ENCODE data around the gene MCTP1. TPM values are rescaled to one million over a fixed set of nuclear protein-coding genes. Genes with fewer than 3 reads are reported as not detected.

MCTP1 gene
- total and polyA plus RNA-seq, 2 donors: 5.9 to 20.2 TPM

DNA sequence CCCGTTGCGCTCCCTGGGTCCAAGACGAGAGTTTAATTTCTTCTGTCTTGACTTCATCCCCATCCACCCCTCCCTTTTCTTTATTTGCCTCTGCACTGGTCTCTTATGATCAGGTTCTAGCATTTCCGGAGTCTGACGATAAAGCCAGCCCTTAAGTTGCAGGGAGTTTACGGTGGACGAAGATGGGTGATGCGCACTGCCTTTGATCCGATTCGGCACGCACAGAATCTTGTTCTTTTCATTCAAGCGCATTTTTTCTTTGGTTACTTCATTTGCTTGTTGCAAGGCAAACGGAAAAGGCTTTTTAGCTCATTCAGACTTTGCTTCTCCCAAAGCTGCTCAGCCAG is 488 bp upstream of the MCTP1 start:
- peak in 4 of 9 donors; percentile 4 to 43 (median 12) for DNase-seq (ENCODE audit: low read depth in 6 of 9, low spot score in 9 of 9)

DNA sequence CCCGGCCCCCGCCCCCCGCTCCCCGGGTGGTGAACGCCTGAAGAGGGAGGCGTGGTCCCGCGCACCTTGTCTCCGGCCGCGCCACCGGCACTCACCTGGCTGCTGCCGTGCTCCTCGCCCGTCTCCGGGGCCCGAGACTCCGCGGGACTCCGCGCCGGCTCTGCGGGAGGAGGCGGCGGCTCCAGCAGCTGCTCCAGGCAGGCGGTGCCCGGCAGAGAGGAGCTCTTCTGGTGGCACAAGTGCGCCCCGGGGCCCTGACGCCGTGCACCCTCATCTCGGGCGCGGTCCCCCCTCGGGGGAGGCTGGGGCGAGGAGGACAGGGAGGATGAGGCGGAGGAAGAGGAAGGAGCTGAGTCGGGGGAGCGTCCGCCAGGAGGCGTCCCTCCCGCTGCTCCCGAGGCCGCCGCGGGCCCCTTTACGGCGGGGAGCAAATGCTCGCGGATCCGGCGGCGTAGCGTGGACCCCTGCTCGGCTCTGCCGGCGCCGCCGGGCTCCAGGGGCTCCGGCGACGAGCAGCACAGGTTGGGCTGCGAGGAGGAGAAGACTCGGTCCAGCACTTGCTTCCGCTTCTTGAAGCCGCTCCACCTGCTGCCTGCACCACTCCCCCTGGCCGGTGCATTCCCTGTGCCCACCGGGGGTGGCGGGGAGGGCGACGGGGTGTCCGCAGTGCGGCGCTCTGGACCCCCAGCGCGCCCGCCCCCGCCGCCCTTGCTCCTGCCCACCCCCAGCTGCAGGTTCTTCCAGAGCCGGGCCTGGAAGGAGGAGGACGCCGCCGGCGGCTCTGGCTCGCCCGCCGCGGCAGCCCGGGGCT is 928 bp downstream of the MCTP1 start:
- peaks cover 0 to 10% of the 10 kb centered on the region in 2 donors for H3K9me3 ChIP-seq (ENCODE audit: control insufficient read depth in 2 of 2, insufficient read depth in 1 of 2, low read length in 1 of 2)
- DNase-seq (ENCODE audit: low read depth in 6 of 9, low spot score in 9 of 9): peak in 5 of 9 donors; percentile 14 to 70 (median 45)
- H3K36me3 ChIP-seq (ENCODE audit: control insufficient read depth in 2 of 2, insufficient read depth in 2 of 2, low read length in 1 of 2): no peaks in the 10 kb centered on the region
- under 1% methylated on average over 89 of the region's 89 CpGs for WGBS
- H3K27ac ChIP-seq (ENCODE audit: low read depth in 1 of 2, low read length in 1 of 2): no peak overlapping the region
- H3K4me1 ChIP-seq (ENCODE audit: control insufficient read depth in 2 of 2, insufficient read depth in 2 of 2, low read length in 2 of 2): peaks cover 5 to 15% of the 10 kb centered on the region in 2 donors
- peak overlapping the region; percentile 41 to 62 for H3K4me3 ChIP-seq (ENCODE audit: low read length in 2 of 2)
- H3K27me3 ChIP-seq (ENCODE audit: control insufficient read depth in 2 of 2, insufficient read depth in 1 of 2, low read length in 1 of 2): peaks cover 41 to 73% of the 10 kb centered on the region in 2 donors

More for the DNA sequence above, 488 bp upstream of the MCTP1 start:
- Histone ChIP-seq H3K36me3 (ENCODE audit: control insufficient read depth in 2 of 2, insufficient read depth in 2 of 2, low read length in 1 of 2) (no peaks in the 10 kb centered on the region), H3K9me3 (ENCODE audit: control insufficient read depth in 2 of 2, insufficient read depth in 1 of 2, low read length in 1 of 2) (peaks cover 0 to 10% of the 10 kb centered on the region in 2 donors), H3K4me3 (ENCODE audit: low read length in 2 of 2) (peak overlapping the region; percentile 41 to 62), H3K27ac (ENCODE audit: low read depth in 1 of 2, low read length in 1 of 2) (no peak overlapping the region), H3K27me3 (ENCODE audit: control insufficient read depth in 2 of 2, insufficient read depth in 1 of 2, low read length in 1 of 2) (peaks cover 41 to 75% of the 10 kb centered on the region in 2 donors), H3K4me1 (ENCODE audit: control insufficient read depth in 2 of 2, insufficient read depth in 2 of 2, low read length in 2 of 2) (peaks cover 5 to 15% of the 10 kb centered on the region in 2 donors)
- WGBS: 15% methylated on average over 13 of the region's 13 CpGs

GRCh38 chr5:95283022-95283615 is 1.8 kb downstream of the MCTP1 start:
- H3K27me3 ChIP-seq (ENCODE audit: control insufficient read depth in 2 of 2, insufficient read depth in 1 of 2, low read length in 1 of 2): peaks cover 41 to 73% of the 10 kb centered on the region in 2 donors
- peaks cover 5 to 15% of the 10 kb centered on the region in 2 donors for H3K4me1 ChIP-seq (ENCODE audit: control insufficient read depth in 2 of 2, insufficient read depth in 2 of 2, low read length in 2 of 2)
- peak overlapping the region in 1 of 2 donors; percentile 62 for H3K4me3 ChIP-seq (ENCODE audit: low read length in 2 of 2)
- 33% methylated on average over 10 of the region's 10 CpGs for WGBS
- peaks cover 0 to 10% of the 10 kb centered on the region in 2 donors for H3K9me3 ChIP-seq (ENCODE audit: control insufficient read depth in 2 of 2, insufficient read depth in 1 of 2, low read length in 1 of 2)
- no peaks in the 10 kb centered on the region for H3K36me3 ChIP-seq (ENCODE audit: control insufficient read depth in 2 of 2, insufficient read depth in 2 of 2, low read length in 1 of 2)
- H3K27ac ChIP-seq (ENCODE audit: low read depth in 1 of 2, low read length in 1 of 2): no peak overlapping the region
- DNase-seq (ENCODE audit: low read depth in 6 of 9, low spot score in 9 of 9): no peak

GRCh38 chr5:95281226-95281625 is 3.7 kb downstream of the MCTP1 start:
- Histone ChIP-seq H3K9me3 (ENCODE audit: control insufficient read depth in 2 of 2, insufficient read depth in 1 of 2, low read length in 1 of 2) (peaks cover 0 to 10% of the 10 kb centered on the region in 2 donors), H3K36me3 (ENCODE audit: control insufficient read depth in 2 of 2, insufficient read depth in 2 of 2, low read length in 1 of 2) (no peaks in the 10 kb centered on the region), H3K4me1 (ENCODE audit: control insufficient read depth in 2 of 2, insufficient read depth in 2 of 2, low read length in 2 of 2) (peaks cover 5 to 15% of the 10 kb centered on the region in 2 donors), H3K27ac (ENCODE audit: low read depth in 1 of 2, low read length in 1 of 2) (no peak overlapping the region), H3K4me3 (ENCODE audit: low read length in 2 of 2) (no peak overlapping the region), H3K27me3 (ENCODE audit: control insufficient read depth in 2 of 2, insufficient read depth in 1 of 2, low read length in 1 of 2) (peaks cover 40 to 60% of the 10 kb centered on the region in 2 donors)
- DNase-seq (ENCODE audit: low read depth in 6 of 9, low spot score in 9 of 9): no peak
- 90% methylated on average over 2 of the region's 2 CpGs for WGBS

- Histone ChIP-seq H3K4me1 (ENCODE audit: control insufficient read depth in 2 of 2, insufficient read depth in 2 of 2, low read length in 2 of 2) (peaks cover 5 to 14% of the 10 kb centered on the region in 2 donors), H3K4me3 (ENCODE audit: low read length in 2 of 2) (no peak overlapping the region), H3K27me3 (ENCODE audit: control insufficient read depth in 2 of 2, insufficient read depth in 1 of 2, low read length in 1 of 2) (peaks cover 33 to 53% of the 10 kb centered on the region in 2 donors), H3K36me3 (ENCODE audit: control insufficient read depth in 2 of 2, insufficient read depth in 2 of 2, low read length in 1 of 2) (no peaks in the 10 kb centered on the region), H3K9me3 (ENCODE audit: control insufficient read depth in 2 of 2, insufficient read depth in 1 of 2, low read length in 1 of 2) (peaks cover 0 to 9% of the 10 kb centered on the region in 2 donors), H3K27ac (ENCODE audit: low read depth in 1 of 2, low read length in 1 of 2) (no peak overlapping the region)
- WGBS: 92% methylated on average over 8 of the region's 8 CpGs
- DNase-seq (ENCODE audit: low read depth in 6 of 9, low spot score in 9 of 9): no peak
These were observed 4.3 kb downstream of the MCTP1 start for GRCh38 chr5:95280401-95281095.

GRCh38 chr5:95274011-95274410 is 10.9 kb downstream of the MCTP1 start:
- Histone ChIP-seq H3K9me3 (ENCODE audit: control insufficient read depth in 2 of 2, insufficient read depth in 1 of 2, low read length in 1 of 2) (no peaks in the 10 kb centered on the region), H3K4me3 (ENCODE audit: low read length in 2 of 2) (no peak overlapping the region), H3K27me3 (ENCODE audit: control insufficient read depth in 2 of 2, insufficient read depth in 1 of 2, low read length in 1 of 2) (peaks cover 0 to 2% of the 10 kb centered on the region in 2 donors), H3K4me1 (ENCODE audit: control insufficient read depth in 2 of 2, insufficient read depth in 2 of 2, low read length in 2 of 2) (no peaks in the 10 kb centered on the region), H3K36me3 (ENCODE audit: control insufficient read depth in 2 of 2, insufficient read depth in 2 of 2, low read length in 1 of 2) (no peaks in the 10 kb centered on the region), H3K27ac (ENCODE audit: low read depth in 1 of 2, low read length in 1 of 2) (no peak overlapping the region)
- no peak for DNase-seq (ENCODE audit: low read depth in 6 of 9, low spot score in 9 of 9)
- 94% methylated on average over 5 of the region's 5 CpGs for WGBS

- peaks cover 0 to 2% of the 10 kb centered on the region in 2 donors for H3K9me3 ChIP-seq (ENCODE audit: control insufficient read depth in 2 of 2, insufficient read depth in 1 of 2, low read length in 1 of 2)
- no peak overlapping the region for H3K4me3 ChIP-seq (ENCODE audit: low read length in 2 of 2)
- H3K36me3 ChIP-seq (ENCODE audit: control insufficient read depth in 2 of 2, insufficient read depth in 2 of 2, low read length in 1 of 2): no peaks in the 10 kb centered on the region
- H3K27me3 ChIP-seq (ENCODE audit: control insufficient read depth in 2 of 2, insufficient read depth in 1 of 2, low read length in 1 of 2): peaks cover 0 to under 1% of the 10 kb centered on the region in 2 donors
- DNase-seq (ENCODE audit: low read depth in 6 of 9, low spot score in 9 of 9): no peak
- H3K4me1 ChIP-seq (ENCODE audit: control insufficient read depth in 2 of 2, insufficient read depth in 2 of 2, low read length in 2 of 2): no peaks in the 10 kb centered on the region
- no peak overlapping the region for H3K27ac ChIP-seq (ENCODE audit: low read depth in 1 of 2, low read length in 1 of 2)
These were observed 12.5 kb downstream of the MCTP1 start for GRCh38 chr5:95272316-95272929.

GRCh38 chr5:95262933-95263660 is 21.8 kb downstream of the MCTP1 start:
- WGBS: 87% methylated on average over 3 of the region's 3 CpGs
- no peak overlapping the region for H3K4me3 ChIP-seq (ENCODE audit: low read length in 2 of 2)
- H3K4me1 ChIP-seq (ENCODE audit: control insufficient read depth in 2 of 2, insufficient read depth in 2 of 2, low read length in 2 of 2): no peaks in the 10 kb centered on the region
- no peaks in the 10 kb centered on the region for H3K27me3 ChIP-seq (ENCODE audit: control insufficient read depth in 2 of 2, insufficient read depth in 1 of 2, low read length in 1 of 2)
- no peak for DNase-seq (ENCODE audit: low read depth in 6 of 9, low spot score in 9 of 9)
- no peak overlapping the region for H3K27ac ChIP-seq (ENCODE audit: low read depth in 1 of 2, low read length in 1 of 2)
- H3K9me3 ChIP-seq (ENCODE audit: control insufficient read depth in 2 of 2, insufficient read depth in 1 of 2, low read length in 1 of 2): peaks cover 0 to 1% of the 10 kb centered on the region in 2 donors
- H3K36me3 ChIP-seq (ENCODE audit: control insufficient read depth in 2 of 2, insufficient read depth in 2 of 2, low read length in 1 of 2): no peaks in the 10 kb centered on the region
